Upper lobe of left lung (tissue), 4 donors: ENCODE results near the gene FARP1.

Source experiments
- POLR2A ChIP-seq, 4 donors: fragments of 450-650 bp; IDR thresholded peaks; one replicate each; pipeline ENCODE4 v1.5.1; 2016 to 2017; ENCODE audit warnings: antibody characterized with exemption in 4 of 4, mild to moderate bottlenecking in 2 of 4
- TF ChIP-seq, protein P1 (sequence below), 6 experiments: fragments of 450-650 bp in 4 of 6; fragments of 200-600 bp in 2 of 6; sonication (generic) in 2 of 6; IDR thresholded peaks; one replicate each; pipeline ENCODE4 v1.5.1; 2016 to 2019; ENCODE audit warnings: antibody characterized with exemption in 6 of 6

DNA sequence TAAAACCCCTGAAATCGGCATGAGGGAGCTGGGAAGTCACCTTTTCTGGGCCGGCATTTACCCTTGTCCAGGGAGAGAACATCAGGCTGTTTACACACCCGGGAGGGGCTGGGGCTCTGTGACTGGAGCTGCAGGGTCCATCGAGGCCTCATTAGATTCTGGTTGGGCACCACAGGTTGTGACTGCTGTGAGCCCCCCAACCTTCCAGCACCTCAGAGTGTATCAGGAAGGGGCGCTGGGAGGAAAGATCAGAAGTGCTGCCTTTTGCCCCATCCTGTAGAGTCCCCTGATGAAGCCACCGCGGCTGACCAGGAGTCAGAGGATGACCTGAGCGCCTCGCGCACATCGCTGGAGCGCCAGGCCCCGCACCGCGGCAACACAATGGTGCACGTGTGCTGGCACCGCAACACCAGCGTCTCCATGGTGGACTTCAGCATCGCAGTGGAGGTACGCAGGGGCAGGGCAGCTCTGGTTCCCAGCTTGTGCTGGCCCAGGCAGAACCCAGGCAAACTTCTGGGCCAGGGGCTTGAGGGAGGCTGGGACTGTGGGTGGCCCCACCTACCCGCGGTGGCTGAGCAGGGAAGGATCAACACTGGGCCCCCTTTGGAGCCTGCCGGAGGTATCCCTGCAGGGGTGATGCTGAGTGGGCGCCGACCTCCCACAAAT, 297.6 kb downstream of the FARP1 start:
- TF ChIP-seq, protein P1, sequence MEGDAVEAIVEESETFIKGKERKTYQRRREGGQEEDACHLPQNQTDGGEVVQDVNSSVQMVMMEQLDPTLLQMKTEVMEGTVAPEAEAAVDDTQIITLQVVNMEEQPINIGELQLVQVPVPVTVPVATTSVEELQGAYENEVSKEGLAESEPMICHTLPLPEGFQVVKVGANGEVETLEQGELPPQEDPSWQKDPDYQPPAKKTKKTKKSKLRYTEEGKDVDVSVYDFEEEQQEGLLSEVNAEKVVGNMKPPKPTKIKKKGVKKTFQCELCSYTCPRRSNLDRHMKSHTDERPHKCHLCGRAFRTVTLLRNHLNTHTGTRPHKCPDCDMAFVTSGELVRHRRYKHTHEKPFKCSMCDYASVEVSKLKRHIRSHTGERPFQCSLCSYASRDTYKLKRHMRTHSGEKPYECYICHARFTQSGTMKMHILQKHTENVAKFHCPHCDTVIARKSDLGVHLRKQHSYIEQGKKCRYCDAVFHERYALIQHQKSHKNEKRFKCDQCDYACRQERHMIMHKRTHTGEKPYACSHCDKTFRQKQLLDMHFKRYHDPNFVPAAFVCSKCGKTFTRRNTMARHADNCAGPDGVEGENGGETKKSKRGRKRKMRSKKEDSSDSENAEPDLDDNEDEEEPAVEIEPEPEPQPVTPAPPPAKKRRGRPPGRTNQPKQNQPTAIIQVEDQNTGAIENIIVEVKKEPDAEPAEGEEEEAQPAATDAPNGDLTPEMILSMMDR (IDR thresholded peaks at IDR 0.05) = no peak
- no peak for TF ChIP-seq POLR2A (IDR thresholded peaks at IDR 0.05)
